Fibroblast of mammary gland (primary cell): Measurements from ENCODE around the gene PPP1R9B.

Experiments used
- DNase-seq: peaks from one replicate; pipeline ENCODE4 v3.0.0-alpha.2; 2010; ENCODE audit warnings: low read depth
- H3K4me3 ChIP-seq: 2 replicates; pipeline ENCODE4 v1.5.1; 2011; ENCODE audit warnings: low read depth, mild to moderate bottlenecking, low read length, moderate library complexity; ENCODE audit not compliant: control insufficient read depth
- TF ChIP-seq, protein P1 (sequence below): conservative IDR thresholded peaks from 2 replicates; pipeline ENCODE4 v1.5.1; 2011; ENCODE audit warnings: low read depth, low read length, inconsistent platforms; ENCODE audit not compliant: control insufficient read depth, insufficient read depth

PPP1R9B gene

DNA sequence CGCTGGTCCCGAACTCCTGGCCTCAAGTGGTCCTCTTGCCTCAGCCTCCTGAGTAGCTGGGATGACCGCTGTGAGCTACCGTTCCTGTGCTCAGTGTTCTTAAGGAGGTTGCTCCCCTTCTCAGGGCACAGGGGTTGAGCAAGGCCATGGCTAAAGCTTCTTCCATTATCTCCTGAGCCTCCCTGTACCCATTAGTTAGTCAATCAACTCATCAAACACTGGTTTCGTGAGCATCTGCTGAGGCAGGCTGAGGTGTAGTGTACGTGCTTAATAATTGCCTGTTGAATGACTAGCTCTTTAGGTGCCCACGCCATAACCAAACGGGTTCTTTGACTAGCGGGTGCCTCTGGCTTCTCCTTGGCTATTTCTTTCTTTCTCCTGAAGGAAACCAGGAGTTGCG is 27.0 kb upstream of the PPP1R9B start:
- no peak overlapping the region for H3K4me3 ChIP-seq
- peak; percentile 11 for DNase-seq
- TF ChIP-seq, protein P1, sequence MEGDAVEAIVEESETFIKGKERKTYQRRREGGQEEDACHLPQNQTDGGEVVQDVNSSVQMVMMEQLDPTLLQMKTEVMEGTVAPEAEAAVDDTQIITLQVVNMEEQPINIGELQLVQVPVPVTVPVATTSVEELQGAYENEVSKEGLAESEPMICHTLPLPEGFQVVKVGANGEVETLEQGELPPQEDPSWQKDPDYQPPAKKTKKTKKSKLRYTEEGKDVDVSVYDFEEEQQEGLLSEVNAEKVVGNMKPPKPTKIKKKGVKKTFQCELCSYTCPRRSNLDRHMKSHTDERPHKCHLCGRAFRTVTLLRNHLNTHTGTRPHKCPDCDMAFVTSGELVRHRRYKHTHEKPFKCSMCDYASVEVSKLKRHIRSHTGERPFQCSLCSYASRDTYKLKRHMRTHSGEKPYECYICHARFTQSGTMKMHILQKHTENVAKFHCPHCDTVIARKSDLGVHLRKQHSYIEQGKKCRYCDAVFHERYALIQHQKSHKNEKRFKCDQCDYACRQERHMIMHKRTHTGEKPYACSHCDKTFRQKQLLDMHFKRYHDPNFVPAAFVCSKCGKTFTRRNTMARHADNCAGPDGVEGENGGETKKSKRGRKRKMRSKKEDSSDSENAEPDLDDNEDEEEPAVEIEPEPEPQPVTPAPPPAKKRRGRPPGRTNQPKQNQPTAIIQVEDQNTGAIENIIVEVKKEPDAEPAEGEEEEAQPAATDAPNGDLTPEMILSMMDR: no peak

DNA sequence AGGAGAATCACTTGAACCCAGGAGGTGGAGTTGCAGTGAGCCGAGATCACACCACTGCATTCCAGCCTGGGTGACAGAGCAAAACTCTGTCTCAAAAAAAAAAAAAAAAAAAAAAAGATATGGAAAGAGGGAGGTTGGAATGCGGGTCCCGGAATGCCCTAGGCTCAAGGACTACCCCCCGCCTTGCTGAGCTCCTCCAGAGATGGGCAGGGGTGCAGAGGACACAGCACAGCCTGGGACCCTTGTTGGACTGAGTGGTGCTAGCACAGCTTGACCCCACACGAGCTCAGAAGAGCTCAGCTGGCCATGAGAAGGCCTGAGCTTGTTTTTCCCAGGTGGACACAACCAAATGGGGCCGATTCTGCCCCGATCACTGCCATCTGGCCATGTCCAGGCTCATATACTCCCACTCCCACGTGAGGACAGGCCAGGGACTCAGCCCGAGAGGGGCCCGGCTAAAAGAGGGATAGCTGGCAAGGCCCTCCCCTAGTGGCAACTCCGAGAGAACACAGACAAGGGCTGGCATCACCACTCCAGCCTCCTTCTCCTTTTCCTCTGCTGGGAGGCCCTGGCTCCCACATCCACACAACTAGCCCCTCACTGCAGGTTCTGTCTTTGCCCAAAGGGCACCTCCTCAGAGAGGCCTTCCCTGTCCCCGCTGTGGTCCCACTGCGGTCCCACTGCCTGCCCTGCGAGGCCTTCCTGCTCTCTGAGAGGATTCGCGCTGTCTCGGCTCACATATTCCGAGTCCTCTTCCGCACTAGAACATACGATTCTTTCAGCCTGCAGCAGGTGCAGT is 26.3 kb upstream of the PPP1R9B start:
- TF ChIP-seq, protein P1: no peak
- no peak overlapping the region for H3K4me3 ChIP-seq
- DNase-seq: no peak

DNA sequence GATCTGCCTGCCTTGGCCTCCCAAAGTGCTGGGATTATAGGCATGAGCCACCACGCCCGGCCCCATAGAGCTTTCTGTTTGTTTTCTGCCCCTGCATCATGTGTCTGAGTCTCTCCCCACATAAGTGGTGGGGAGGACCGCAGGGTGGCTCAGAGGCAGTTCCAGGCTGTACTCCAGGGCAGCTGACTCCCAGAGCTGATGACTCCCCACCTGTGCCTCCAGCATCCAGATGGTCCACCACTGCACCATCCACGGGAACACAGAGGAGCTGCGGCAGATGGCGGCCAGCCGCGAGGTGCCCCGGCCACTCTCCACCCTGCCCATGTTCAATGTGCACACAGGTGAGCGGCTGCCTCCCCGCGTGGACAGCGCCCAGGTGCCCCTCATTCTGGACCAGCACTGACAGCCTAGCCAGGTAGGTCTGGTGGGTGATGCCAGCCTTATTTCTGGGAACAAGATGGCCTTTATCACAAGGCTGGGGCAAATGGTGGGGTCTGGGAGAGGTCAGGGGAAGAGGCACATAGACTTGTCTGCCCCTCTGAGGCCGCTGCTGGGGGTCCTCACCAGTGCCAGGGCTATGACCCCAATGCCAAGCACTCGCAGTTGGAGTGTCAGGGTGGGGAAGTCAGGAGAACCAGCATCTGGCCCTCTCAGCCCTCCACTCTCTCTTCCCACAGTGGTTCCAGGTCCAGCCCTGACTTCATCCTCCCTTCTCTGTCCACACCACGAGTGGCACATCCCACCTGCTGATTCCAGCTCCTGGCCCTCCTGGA is 24.7 kb upstream of the PPP1R9B start:
- peak; percentile 43 for DNase-seq
- no peak overlapping the region for H3K4me3 ChIP-seq
- TF ChIP-seq, protein P1: no peak

DNA sequence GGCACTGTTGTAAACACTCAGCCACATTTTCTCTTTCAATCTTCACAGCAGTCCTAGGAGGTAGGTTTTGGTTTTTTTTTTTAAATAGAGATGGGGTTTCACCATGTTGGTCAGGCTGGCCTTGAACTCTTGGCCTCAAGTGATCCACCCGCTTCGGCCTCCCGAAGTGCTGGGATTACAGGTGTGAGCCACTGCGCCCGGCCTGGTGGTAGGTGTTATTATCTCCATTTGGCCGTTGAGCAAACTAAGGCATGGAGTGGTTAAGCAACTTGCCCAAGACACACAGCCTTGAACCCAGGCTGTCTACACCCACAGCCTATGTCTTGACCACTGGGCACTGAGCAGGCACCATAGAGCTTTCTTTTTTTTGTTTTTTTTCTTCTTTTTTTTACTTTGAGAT is 24.0 kb upstream of the PPP1R9B start:
- no peak overlapping the region for H3K4me3 ChIP-seq
- TF ChIP-seq, protein P1: no peak
- DNase-seq: no peak

DNA sequence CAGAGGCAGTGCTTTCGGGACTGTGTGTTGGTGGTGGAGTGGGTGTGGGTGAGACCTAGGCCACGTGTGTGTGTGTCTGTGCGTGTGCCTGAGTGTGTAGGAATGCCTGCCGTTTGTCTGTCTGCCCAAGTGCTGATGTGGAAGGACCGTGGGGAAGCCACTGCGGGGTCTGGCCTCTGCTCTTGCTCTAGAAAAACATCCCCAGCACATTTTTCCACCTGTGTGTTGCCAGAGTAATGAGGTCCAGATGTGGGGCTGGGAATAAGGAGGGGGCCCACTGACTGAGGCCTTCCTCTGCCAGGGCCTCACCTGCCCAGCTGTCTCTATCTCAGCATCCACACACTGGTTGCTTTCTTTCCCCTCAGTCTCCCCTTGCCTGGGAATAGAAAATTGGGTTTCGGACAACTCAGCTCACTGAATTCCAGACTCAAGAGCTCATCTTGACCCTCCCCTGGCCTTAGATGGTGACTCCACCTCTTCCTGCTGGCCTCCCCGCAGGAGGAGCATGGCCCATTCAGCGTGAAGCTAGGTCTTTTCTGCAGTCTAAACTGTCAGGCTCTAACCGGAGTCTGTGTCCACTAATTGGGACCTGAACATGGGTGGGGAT is 23.0 kb upstream of the PPP1R9B start:
- peak; percentile 90 for DNase-seq
- TF ChIP-seq, protein P1: no peak
- H3K4me3 ChIP-seq: no peak overlapping the region

DNA sequence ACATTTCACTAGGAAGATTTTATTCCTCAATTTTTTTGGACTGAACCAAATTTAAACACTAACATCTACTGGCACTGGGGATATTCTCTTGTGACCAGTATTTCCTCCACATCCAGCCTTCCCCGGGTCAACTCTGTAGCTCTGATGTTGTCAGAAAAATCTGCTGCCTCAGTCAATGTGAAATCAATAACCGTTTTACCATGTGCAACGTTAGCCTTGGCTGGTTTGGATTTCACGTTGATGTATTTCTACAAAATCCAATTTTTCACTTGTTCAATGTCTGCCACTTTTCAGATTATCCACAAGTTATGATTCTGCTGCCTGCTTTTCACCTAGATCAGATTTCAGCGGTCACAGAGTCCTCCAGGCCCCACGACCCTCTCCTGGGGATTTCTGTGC is 22.5 kb upstream of the PPP1R9B start:
- TF ChIP-seq, protein P1: no peak
- H3K4me3 ChIP-seq: no peak overlapping the region
- no peak for DNase-seq
